ENCODE results near the gene PCGF6. TPM values are rescaled to one million over a fixed set of nuclear protein-coding genes. Genes with fewer than 3 reads are reported as not detected.

The PCGF6 gene, protein sequence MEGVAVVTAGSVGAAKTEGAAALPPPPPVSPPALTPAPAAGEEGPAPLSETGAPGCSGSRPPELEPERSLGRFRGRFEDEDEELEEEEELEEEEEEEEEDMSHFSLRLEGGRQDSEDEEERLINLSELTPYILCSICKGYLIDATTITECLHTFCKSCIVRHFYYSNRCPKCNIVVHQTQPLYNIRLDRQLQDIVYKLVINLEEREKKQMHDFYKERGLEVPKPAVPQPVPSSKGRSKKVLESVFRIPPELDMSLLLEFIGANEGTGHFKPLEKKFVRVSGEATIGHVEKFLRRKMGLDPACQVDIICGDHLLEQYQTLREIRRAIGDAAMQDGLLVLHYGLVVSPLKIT
- total RNA-seq: 10 to 100 TPM; 11.4 to 12.4 TPM

DNA sequence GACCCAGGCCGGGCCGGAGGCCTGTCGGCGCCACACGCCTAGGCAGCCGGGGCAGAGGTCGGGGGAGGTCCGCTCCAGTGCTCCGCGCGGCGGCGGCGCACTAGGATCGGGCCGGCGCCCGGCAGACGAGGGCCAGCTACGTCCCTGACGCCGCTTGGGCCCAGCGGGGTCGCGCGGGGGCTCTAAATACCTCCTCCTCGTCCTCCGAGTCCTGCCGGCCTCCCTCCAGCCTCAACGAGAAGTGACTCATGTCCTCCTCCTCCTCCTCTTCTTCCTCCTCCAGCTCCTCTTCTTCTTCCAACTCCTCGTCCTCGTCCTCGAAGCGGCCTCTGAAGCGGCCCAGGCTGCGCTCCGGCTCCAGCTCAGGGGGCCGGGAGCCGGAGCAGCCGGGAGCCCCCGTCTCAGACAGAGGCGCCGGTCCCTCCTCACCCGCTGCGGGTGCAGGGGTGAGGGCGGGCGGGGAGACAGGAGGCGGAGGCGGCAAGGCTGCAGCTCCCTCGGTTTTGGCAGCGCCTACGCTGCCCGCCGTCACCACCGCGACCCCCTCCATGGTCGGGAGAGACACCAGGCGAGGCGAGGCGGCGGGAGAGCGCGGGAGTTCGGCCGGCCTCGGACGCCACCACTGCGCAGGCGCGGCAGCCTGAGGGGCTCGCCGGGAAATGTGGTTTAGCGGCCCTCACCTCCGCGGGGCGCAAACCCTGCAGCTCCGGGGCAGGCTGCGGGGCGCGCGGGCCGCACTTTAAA is at the start of gene PCGF6:
Gene PCGF6, minus strand, starts transcription at position 624 of the 744 bp plus-strand sequence. Its CDS starts 74 bp downstream, at position 550.
- no peak for TF ChIP-seq CTCF (IDR thresholded peaks at IDR 0.05)
- peak; percentile 55 for TF ChIP-seq POLR2AphosphoS5 (IDR thresholded peaks at IDR 0.05)
- no peak for TF ChIP-seq POLR2A (IDR thresholded peaks at IDR 0.05)
- H3K36me3 ChIP-seq: no peaks in the 10 kb centered on the region
- peak within 1 kb of the TSS; percentile 66 to 68 for H3K4me3 ChIP-seq
- under 1% methylated on average over 74 of the region's 82 CpGs for WGBS
- peak within 1 kb of the TSS; percentile 74 for H3K27ac ChIP-seq
- H3K4me1 ChIP-seq (replicated peaks): no peaks in the 10 kb centered on the region
- H3K27me3 ChIP-seq (replicated peaks; ENCODE audit: insufficient read depth): no peaks in the 10 kb centered on the region
- peak; percentile 58 for DNase-seq (ENCODE audit: low spot score)
- intact Hi-C loops (cut with DNase I): no loop called here
- H3K9me3 ChIP-seq: no peaks in the 10 kb centered on the region

DNA sequence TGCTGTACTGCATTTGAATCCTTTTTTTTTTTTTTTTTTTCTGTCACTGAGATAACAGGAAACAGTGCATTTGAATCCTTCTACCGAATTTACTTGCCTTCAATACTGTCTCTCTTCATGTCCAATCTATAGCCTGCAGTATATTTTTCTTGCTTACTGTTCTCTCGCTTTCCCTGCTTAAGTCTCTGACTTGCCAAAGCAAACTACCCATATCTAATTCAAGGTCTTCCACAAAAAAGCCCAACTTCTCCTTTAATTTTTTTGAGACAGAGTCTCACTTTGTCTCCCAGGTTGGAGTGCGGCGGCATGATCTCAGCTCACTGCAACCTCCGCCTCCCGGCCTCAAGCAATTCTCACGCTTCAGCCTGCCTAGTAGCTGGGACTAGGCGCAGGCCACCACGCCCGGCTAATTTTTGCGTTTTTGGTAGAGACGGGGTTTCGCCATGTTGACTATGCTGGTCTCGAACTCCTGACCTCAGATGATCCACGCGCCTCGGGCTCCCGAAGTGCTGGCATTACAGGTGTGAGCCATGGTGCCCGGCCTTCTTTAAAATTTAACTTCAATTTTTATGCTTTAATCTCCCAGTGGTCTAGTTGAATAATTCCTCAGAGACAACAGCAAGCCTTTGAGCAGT is 46.4 kb upstream of the PCGF6 start:
- DNase-seq (ENCODE audit: low spot score): no peak
- Histone ChIP-seq H3K27ac (no peak overlapping the region), H3K4me3 (peak overlapping the region; percentile 51 to 74), H3K27me3 (replicated peaks; ENCODE audit: insufficient read depth) (no peaks in the 10 kb centered on the region), H3K4me1 (replicated peaks) (peaks cover 14% of the 10 kb centered on the region), H3K9me3 (no peaks in the 10 kb centered on the region), H3K36me3 (no peaks in the 10 kb centered on the region)
- 56% methylated on average over 19 of the region's 19 CpGs for WGBS
- intact Hi-C loops (cut with DNase I): no loop called here
- TF ChIP-seq POLR2A (IDR thresholded peaks at IDR 0.05) (no peak), POLR2AphosphoS5 (IDR thresholded peaks at IDR 0.05) (no peak), CTCF (IDR thresholded peaks at IDR 0.05) (no peak)

DNA sequence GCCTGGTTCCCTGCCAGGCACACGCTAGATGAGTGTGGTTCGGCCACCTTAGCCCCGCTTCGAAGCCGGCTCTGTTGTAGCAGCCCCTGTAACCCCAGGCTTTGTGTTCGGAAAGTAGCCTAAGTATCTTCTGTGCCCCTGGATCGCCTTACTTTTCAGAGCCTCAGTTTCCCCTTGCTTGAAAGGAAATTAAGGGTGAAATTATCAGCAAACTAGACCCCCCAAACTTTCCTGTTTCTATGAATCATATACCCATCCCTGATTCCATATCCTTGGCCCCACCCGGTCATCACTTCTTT is 45.8 kb upstream of the PCGF6 start:
- Histone ChIP-seq H3K4me3 (peak overlapping the region; percentile 51 to 74), H3K27ac (peak overlapping the region; percentile 57 to 65), H3K36me3 (no peaks in the 10 kb centered on the region), H3K9me3 (no peaks in the 10 kb centered on the region), H3K4me1 (replicated peaks) (peaks cover 14% of the 10 kb centered on the region), H3K27me3 (replicated peaks; ENCODE audit: insufficient read depth) (no peaks in the 10 kb centered on the region)
- no peak for TF ChIP-seq POLR2AphosphoS5 (IDR thresholded peaks at IDR 0.05)
- no peak for TF ChIP-seq POLR2A (IDR thresholded peaks at IDR 0.05)
- TF ChIP-seq CTCF (IDR thresholded peaks at IDR 0.05): no peak
- DNase-seq (ENCODE audit: low spot score): no peak
- intact Hi-C loops (cut with DNase I): loop anchor here (1.0 kb wide), 1 partner anchor 28 kb away; no protein-coding TSS in a partner anchor
- 2% methylated on average over 8 of the region's 8 CpGs for WGBS

DNA sequence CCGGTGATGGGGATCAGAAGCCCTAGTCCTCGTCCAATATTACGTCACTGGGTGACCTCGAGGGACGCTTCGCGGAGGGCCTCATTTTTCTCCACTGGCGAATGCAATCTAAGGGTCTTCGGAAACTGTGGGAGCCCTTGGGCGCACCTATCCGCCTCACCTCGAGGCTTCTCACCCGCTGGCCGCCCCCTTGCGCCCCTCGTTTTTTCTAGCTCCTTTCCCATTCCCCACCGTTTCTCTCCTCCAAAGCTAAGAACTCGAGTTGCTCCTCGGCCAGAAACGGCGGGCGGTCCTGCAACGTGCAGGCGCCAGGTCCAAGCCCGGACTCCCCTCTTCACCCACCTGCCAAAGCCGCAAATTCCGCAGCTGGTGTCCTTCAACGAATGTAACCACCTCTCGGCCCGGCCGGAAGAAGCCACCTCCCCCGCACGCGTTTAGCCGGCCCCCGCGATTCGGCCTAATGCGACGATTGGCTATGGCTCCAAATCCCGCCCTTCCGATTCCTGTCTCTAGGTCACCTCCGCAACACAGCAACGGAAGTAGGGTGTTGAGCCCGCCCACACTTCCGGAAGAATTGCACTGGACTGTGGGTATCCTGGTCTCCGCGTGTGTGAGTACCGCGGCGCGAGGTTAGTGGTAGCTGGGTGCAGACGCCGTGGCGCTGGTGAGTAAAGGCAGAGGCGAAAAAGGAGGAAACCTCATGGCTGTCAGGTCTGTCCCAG is 45.3 kb upstream of the PCGF6 start, which contains the start of the genes ATP5MK and PDCD11:
Gene ATP5MK, minus strand, starts transcription at position 409 of the 722 bp plus-strand sequence. CDS start 4,018 bp downstream, outside the sequence.
Gene PDCD11, plus strand, starts transcription at position 560 of the 722 bp plus-strand sequence. CDS start 1,801 bp downstream, outside the sequence.
- Histone ChIP-seq H3K4me1 (replicated peaks) (peaks cover 14% of the 10 kb centered on the region), H3K27me3 (replicated peaks; ENCODE audit: insufficient read depth) (no peaks in the 10 kb centered on the region), H3K27ac (peak within 1 kb of the TSS; percentile 61 to 65), H3K4me3 (peak within 1 kb of the TSS; percentile 51 to 74), H3K36me3 (no peaks in the 10 kb centered on the region), H3K9me3 (no peaks in the 10 kb centered on the region)
- TF ChIP-seq POLR2A (IDR thresholded peaks at IDR 0.05) (peak; percentile 38), POLR2AphosphoS5 (IDR thresholded peaks at IDR 0.05) (peak; percentile 98), CTCF (IDR thresholded peaks at IDR 0.05) (peak in 2 of 4 experiments; percentile 11 to 16)
- intact Hi-C loops (cut with DNase I): loop anchor here (1.0 kb wide), 1 partner anchor 28 kb away; no protein-coding TSS in a partner anchor
- WGBS: under 1% methylated on average over 56 of the region's 56 CpGs
- peak; percentile 98 for DNase-seq (ENCODE audit: low spot score)

Measured in prostate gland (tissue), 2 donors.